HG02571 (cell line): Measurements from ENCODE around the gene PHLDA2.
"Not testable (repeated sequence)": the region's sequence is repeated elsewhere in the genome, so short reads cannot be mapped to it uniquely, and the experiment has no call there.

Source experiments
- ATAC-seq: cut with Tn5 transposase; IDR thresholded peaks from one replicate; pipeline ENCODE4 v1.9.1; 2021; ENCODE audit warnings: mild to moderate bottlenecking, moderate library complexity; ENCODE audit not compliant: unreplicated experiment

The PHLDA2 gene

DNA sequence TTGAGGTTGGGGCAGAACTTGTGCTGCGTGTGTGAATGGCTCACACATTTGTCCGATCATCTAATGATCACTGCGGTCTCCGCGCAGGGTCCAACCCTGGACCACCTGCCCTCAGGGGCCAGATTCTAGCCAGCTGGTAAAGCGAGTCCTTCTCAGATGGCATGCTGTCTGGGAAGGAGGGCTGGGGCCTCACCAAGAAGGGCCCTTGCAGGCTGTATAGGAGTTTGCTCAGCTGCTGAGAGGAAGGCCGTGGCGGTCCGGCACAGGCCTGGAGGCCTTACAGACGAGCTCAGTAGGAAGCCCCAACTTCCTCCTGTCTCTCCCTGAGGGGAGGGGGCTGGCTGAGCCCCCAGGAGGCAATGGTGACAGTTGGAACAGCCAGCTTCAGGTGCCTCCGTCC, 13.7 kb downstream of the PHLDA2 start:
- no peak for ATAC-seq

DNA sequence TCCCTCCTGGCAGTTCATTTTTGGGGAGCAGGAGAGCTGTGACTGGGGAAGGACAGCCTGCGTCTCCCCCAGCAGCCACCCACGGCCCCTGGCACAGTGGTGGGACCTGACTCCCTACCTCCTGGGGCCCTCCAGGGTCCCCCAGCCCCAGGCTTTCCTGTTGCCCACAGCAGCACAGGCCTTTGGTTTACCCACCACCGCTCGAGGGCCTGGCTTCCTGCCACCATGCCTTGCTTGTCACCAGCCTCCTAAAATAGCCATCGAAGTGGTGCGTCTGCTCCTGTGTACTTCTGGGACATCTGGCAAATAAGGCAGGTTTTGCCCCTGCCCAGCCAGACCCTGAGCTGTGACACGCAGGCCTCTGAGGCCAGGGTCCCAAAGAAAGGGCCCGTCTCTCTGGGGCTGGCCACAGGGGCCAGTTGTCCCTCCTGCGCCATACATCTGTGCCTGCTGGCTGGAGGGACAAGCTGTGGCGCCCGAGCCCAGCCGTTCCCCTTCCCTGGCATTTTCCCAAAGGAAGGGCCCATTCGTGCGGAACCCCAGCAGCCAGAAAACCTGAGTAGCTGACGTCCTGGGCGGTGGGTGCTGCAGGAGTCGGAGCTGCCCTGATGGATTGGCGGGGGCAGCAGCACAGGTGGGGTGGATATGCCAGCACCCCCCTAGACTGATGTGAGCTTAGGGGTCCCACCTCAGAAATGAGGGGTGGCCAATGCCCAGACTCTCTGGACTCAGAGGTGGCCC, 14.6 kb downstream of the PHLDA2 start:
- ATAC-seq: no peak

DNA sequence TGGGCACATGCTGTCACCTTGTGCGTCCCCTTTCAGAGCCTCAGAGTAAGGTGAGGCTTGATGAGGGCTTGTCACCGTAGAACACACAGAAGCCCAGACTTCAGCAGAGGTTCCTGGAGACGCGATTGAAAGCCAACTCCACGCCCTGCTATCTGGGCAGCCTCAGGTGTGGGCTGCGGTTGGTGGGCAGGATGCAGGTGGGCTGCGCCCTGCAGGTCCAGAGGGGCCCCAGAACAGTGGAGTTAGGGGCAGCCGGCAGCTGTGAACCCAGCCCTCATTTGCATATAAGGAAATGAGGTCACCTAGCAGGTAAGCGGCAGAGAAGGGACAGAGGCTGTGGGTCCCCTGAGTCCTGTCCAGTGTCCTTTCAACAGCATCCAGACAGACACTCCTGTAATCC, 15.4 kb downstream of the PHLDA2 start:
- ATAC-seq: no peak

DNA sequence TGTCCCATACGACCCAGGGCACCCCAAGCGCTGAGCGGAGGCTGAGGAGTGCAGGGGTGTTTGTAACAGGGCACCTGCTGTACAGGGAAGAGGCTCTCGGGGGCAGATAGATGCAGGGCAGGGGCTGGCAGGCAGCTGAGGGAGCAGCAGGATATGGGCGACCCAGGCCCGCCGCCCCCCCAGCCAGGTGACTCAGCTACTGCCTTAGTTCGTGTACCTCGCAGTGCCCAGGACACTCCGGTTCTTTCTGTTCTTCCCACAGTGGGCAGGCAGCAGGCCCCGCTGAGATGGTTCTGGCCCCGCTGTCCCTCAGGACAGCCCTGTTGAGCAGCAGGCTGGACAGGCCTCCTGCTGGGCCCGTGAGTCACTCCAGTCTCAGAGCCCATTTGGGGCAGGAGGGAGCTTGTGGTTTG, 16.2 kb downstream of the PHLDA2 start:
- ATAC-seq: no peak

DNA sequence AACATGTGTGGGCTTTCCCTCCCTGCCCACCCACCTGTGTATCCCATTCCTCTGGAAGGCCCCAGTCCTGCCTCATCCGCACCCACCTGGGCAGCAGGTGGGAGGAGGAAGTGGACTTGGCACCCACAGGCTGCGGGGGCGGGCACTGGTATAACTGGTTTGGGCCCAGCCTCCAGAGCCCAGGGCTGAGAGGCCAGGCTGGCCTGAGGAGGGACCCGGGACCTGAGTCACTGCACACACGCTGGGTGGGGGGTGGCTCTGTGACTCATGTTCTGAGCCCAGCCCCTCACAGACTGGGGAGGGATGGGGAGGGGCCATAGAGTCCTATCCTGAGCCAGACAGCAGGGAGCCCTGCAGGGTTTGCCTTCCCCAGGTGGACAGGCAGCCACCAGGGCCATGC, 16.7 kb downstream of the PHLDA2 start:
- no peak for ATAC-seq

DNA sequence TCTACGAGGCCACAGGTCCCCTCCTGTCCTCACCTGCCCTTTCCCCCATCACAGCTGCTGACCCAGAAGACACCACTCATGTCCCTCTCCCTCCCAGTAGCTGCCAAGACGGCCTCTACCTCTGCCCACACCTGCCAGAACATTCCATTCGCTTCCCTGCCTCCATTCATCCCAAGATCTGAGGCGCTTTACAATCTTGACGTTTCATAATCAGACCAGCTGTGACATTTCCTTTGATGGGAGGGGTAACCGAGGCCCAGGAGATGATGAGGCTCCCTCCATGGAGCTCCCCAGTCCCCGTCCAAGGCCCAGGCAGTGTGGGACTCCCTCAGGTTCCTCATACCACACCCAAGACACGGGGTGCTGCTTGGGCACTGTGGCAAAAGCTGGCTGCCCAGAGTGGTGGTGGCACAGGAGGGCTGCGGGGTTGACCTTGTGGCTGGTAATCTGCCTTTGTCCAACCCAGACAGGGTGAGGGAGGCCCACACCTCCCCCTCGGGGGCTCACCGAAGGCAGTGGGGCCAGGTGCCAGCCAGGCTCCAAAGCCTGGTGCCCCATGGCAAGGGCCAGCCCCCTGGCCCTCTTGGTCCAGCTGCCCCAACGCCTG, 17.3 kb downstream of the PHLDA2 start:
- no peak for ATAC-seq

DNA sequence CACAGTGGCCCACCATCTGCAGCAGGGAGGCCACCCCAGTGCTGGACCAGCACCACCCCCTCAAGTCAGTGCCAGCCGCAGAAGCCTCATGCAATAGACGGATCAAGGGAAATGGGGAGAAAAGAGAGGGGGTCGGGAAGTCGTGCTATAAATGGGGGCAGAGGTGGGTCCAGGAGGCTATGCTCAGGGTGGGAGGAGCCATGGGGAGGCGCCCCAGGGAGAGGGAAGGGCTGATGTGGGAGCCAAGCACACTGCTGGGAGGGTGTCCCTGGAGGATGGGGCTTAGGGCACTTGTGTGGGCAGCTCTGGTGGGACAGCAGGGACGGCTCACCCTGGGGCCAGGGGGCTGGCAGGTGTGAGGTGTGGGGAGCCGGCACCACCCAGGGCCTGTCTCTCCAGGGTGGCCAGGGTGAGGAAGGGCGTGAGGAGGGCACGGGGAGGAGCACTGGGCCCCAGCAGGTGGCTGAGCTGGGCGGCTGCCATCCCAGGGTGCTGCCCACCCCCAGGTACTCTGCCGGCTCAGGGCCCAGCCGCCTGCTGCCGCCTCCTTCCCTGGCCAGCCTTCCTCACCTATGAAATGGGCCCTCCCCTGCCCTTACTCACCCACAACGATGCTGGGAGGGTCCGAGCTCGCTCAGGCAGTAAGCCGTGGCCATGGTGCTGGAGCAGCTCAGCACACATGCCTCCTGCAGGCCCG, 18.0 kb downstream of the PHLDA2 start:
- no peak for ATAC-seq

DNA sequence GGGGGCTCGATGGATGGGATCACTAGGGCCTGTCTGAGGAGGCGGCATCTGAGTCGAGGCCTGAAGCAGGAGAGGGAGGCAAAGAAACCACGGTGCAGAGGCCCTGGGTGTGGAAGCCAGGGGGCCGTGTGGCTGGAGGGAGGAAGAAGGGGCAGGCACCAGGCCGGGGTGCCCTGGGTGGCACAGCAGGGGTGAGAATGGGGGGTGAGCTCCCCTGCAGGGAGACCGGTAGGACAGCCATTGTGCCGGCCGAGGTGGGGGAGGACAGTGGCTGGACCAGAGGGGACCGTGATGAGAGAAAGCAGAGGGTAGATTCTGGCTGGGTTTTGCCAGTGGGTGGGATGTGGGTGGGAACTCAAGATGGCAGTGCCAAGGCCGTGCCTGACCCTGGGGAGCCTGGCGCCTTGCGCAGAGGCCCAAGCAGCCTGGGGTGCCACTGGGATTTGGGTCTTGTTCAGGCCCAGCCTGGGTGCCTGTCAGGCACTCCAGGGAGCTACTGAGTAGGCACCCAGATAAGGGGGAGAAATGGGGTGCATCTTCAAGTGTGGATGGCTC, 18.7 kb downstream of the PHLDA2 start:
- ATAC-seq: no peak

DNA sequence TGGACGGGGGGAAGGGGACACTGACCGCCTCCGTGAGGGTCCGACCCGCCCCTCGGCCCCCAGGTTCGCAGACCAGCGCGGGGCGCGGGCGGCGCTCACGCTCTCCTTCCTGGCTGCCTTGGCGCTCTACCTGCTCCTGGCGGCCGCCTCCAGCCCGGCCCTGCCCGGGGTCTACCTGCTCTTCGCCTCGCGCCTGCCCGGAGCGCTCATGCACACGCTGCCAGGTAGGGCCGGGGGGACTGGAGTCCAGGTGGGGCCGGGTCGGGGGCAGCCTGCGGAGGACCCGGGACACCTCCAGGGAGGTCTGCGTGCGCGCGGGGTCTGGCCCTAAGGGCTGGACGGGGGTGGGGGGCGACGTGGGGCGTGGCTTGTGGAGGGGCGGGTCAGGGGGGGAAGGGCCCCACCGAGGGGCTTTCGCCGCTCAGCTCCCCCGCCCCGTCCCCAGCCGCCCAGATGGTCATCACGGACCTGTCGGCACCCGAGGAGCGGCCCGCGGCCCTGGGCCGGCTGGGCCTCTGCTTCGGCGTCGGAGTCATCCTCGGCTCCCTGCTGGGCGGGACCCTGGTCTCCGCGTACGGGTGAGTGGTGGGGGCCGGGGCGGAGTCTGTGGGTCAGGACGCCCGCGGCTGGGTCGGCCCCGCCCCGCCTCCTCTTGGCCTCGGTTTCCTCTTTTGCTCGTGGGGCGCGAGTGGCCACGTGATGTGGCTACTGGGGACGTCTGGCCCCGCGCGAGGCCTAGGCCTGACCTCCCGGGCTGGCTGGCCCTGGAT, 19.9 kb downstream of the PHLDA2 start:
- no peak for ATAC-seq

DNA sequence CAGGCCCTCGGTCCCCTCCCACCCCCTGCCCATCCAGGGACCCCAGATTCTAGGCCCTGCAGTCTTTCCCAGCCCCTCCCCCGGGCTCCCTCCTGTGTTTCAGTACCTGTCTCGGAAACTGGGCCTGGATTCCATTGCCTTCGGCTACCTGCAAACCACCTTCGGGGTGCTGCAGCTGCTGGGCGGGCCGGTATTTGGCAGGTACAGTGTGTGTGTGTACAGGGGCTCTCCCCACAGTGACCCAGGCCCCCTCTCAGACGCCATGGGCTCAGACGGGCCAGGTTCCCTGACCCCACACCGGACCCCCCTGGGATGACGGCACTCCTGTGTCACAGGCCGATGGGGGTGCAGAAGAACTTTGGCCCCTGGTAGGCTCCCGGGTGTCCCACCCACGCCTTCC, 21.1 kb downstream of the PHLDA2 start:
- no peak for ATAC-seq

DNA sequence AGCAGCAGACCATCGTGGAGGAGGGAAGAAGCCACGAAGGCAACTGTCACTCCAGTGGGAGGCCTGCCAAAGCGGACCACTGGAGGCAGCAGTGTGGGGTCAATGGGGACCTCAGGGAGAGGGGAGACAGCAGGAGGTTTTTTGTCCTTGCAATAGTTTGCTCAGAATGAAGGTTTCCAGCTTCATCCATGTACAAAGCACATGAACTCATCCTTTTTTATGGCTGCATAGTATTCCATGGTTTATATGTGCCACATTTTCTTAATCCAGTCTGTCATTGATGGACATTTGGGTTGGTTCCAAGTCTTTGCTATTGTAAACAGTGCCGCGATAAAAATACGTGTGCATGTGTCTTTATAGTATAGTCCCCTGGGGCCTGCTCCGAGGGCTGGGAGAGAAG, 23.9 kb downstream of the PHLDA2 start:
- not testable (repeated sequence) for ATAC-seq

DNA sequence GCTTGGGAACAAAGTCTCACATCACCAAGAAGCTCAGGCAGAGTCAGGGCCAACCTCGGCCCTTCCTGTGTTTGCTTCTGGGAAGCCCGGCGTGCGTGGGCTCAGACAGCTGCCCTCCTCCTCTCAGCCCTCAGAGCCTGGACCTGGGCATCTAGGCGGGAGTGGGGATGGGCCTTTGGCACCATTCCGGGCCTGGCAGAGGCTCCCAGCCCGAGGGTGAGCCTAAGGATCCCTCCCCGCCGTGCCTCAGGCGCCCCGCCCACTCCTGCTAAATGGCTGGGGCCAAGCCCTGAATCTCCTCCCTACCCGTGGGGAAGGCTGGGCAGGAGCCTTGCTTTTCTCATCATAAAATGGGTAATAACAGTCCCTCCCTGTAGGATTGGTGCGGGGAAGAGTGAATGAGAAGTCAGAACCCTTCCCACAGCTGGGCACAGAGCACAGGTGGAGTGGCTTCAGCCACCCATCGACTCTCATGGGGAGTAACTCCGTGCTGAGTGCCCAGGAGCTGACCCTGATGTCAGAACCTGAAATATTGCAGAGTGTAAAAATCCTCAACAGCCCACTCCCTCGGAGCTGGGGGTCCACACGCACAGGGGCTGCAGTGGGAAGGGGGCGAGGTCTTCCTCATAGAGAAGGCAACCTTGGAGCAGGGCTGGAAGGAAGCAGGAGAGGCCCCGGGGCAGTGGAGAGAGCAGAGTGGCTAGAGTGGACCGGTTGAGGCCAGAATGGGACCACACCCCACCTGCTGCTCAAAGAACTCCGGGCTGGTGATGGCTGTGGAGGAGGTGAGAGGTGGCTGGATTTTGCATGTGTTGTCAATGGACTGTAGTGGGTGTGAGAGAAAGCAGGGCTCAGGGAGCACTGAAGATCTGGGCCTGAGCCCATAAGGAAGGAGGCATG, 24.8 kb downstream of the PHLDA2 start:
- no peak for ATAC-seq

DNA sequence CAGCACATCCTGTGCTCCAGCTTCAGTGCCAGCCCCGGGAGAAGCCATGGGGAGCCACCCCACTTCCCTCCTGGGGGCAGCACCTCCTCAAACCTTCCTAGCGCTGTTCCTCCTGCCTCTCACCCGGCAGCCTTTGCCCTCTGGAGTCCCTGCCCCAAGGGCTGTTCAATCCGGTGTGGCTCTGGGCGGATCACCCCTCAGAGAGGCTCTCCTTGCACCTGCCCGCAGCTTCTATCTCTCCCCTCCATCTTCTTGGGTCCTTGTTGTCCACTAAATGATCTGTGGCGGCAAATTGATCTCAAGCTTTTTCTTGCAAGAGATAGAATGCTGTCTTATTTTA, 25.6 kb downstream of the PHLDA2 start:
- no peak for ATAC-seq

DNA sequence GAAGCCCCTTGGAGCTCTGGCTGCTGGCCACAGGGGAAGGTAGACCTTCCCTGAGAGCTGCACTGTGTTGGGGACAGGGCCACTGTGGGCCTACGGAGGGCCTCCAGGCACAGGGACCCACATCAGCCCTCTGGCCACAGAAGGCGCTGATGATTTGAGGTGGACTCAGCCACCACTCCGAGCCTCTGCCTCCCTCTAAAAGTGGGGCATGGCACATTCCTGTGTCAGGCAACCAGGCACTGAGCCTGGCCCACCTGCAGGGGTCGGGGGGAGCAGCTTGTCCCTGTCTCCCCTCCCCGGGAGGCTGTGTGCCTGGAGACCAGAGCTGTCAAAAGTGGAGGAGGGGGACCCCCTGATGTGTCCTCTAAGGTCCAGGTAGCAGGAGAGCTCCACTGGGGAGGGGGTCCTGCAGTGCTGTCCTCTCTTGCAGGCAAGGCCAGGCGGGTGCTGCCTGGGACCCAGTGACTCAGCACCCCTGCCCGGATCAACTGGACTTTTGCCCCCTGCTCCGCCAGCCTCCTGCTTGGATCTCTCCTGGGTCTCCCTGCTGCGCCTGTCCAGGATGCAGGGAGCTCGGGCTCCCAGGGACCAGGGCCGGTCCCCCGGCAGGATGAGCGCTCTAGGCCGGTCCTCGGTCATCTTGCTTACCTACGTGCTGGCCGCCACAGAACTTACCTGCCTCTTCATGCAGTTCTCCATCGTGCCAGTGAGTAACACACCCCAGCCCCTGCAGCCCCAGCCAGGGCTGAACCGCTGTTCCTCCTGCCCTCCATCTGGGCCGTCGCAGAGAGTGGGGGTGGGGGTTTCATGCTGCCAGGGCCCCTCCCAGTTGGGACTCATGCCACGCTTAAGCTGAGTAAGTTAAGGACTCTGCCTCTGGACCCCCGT, 26.2 kb downstream of the PHLDA2 start:
- ATAC-seq: peak; percentile 3

DNA sequence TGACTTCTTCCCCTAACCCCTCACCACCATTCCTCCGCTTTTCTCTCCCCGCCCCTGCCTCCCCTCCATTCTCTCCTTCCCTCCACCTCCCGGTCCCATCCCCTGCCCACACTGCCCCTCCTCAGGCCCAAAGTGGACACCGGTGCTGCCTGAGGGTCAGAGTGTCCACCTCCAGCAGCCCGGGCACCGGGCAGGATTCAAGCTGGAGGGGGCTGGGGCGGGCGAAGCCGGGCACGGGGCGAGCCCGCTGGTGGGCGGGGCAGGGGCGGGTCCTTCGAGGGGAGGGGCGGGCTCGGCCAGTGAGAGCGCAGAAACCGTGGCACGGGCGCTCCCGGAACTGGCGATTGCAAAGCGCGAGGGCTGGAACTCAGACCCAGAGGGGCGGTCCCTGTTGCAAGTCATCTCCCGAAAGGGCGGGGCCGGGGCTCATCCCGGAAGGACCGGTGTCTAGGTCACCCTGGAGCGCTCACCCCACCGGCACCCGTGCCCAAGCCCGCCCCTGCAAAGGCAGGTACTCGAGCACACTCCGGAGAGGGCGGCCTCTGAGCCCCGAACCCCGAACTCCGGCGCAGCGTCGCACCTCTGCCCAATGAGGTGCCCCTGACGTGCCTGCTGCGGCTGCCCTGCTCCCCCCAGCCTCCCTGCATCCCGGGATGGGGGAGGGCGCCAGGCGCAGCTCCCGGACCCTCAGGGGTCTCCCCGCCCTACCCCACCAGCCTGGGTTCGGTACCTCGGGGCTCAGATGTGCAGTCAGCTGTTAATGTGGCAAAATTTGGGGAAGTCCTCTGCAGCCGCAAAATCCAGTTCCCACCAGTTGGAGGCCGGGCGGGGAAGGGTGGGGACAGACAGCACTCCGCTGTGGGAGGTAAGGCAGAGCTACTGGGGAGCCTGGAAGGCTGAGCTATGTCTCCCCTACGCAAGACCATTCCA, 27.1 kb downstream of the PHLDA2 start:
- ATAC-seq: peak; percentile 88

DNA sequence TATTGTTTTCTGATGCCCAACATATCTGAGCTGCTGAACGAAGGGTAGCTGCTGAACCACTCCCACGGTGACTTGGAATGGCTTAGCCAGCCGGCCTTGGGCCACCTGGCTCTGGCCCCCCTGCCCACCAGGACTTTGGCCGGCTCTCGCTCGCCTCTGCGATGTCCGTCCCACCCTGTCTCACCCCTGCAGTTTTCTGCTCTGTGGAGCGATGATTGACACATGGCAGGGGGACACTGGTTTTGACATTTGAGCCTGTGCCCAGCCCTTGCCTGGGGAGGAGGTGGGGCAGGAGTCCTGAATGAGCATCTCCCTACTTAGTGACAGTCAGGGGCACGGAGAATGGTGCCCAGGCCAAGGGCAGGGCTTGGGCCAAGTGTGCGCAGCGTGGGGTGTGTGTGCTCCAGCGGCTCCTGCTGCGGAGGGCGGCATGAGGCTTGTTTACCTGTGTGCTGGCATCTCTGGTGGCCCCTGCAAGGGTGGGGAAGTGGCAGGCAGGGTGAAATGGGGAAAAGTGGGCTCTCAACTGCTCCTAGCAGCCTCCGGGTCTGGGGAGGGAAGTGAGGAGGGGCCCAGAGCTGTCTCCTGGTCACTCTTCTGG, 27.9 kb downstream of the PHLDA2 start:
- ATAC-seq: no peak

DNA sequence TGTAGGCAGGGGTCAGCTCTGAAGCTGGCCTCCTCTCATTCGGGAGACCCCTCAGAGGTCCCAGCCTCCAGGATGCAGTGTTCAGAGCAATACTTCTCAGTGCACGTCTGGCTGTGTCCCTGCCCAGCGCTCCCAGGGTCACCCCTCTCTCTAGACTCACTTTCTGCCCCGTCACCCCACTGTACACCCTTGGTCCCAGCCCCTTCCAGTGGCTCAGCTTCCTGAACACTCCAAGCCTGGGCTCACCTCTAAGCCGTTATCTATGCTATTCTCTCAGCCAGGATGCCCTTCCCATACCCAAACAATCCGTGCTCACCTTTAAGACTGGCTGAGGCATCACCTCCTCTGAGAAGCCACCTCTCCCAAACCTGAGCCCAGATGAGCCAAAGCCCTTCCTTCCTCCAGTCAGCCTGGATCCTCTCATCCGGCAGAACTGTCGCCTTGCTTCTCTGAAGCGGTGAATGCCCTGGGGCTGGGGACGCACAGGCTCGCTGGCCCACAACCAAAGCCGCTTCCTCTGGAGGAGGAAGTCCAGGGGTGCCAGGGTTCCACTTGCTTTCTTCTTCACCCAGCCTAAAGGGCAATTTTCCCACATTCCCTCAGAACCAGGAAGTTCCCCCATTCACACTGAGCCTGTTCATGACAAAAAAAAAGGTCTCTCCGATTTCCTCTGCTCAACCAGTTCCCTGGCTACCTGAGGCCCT, 30.0 kb downstream of the PHLDA2 start:
- ATAC-seq: no peak
